PFSK-1 (cell line): ENCODE measurements around the gene GRM1.

Source experiments
- FOXP2 ChIP-seq: optimal IDR thresholded peaks from 2 replicates; pipeline ENCODE3; 2011; ENCODE audit warnings: borderline replicate concordance, control low read depth, inconsistent platforms; ENCODE audit not compliant: insufficient read depth; ENCODE audit errors: extremely low read length, extremely low read depth
- POLR2AphosphoS5 ChIP-seq: IDR thresholded peaks from 2 replicates; pipeline ENCODE4 v1.6.1; 2012; ENCODE audit warnings: low read depth, mild to moderate bottlenecking, control low read depth, low read length, moderate library complexity
- REST ChIP-seq, 2 experiments: IDR thresholded peaks; 2 replicates each; pipeline versions ENCODE4 v1.6.1 to v1.8.0; 2011 to 2012; ENCODE audit warnings: low read depth in 2 of 2, low read length in 2 of 2, control low read depth in 1 of 2, inconsistent platforms in 1 of 2, mild to moderate bottlenecking in 1 of 2, moderate library complexity in 1 of 2; ENCODE audit not compliant: insufficient read depth in 1 of 2
- SIN3A ChIP-seq: IDR thresholded peaks from 2 replicates; pipeline ENCODE4 v1.6.1; 2012; ENCODE audit warnings: mild to moderate bottlenecking, low read length, moderate library complexity, borderline replicate concordance; ENCODE audit not compliant: insufficient read depth
- TAF1 ChIP-seq: IDR thresholded peaks from 2 replicates; pipeline ENCODE4 v1.6.1; 2012; ENCODE audit warnings: low read length, control low read depth, borderline replicate concordance; ENCODE audit not compliant: insufficient read depth

Gene GRM1

GRCh38 chr6:146445233-146445632 is 416.4 kb downstream of the GRM1 start:
- TF ChIP-seq FOXP2 (no peak), POLR2AphosphoS5 (no peak), REST (IDR thresholded peaks at IDR 0.05; ENCODE audit: insufficient read depth in 1 of 2, low read depth in 2 of 2, low read length in 2 of 2) (no peak), SIN3A (no peak), TAF1 (no peak)

GRCh38 chr6:146456886-146457285 is 428.0 kb downstream of the GRM1 start:
- TF ChIP-seq SIN3A (no peak), TAF1 (no peak), REST (IDR thresholded peaks at IDR 0.05; ENCODE audit: insufficient read depth in 1 of 2, low read depth in 2 of 2, low read length in 2 of 2) (no peak), FOXP2 (no peak), POLR2AphosphoS5 (no peak)

GRCh38 chr6:146460941-146461340 is 432.1 kb downstream of the GRM1 start:
- TF ChIP-seq FOXP2 (no peak), POLR2AphosphoS5 (no peak), SIN3A (no peak), TAF1 (no peak), REST (IDR thresholded peaks at IDR 0.05; ENCODE audit: insufficient read depth in 1 of 2, low read depth in 2 of 2, low read length in 2 of 2) (no peak)

GRCh38 chr6:146470091-146470770 is 441.4 kb downstream of the GRM1 start:
- TF ChIP-seq POLR2AphosphoS5 (no peak), FOXP2 (no peak), SIN3A (no peak), REST (IDR thresholded peaks at IDR 0.05; ENCODE audit: insufficient read depth in 1 of 2, low read depth in 2 of 2, low read length in 2 of 2) (no peak), TAF1 (no peak)

- TF ChIP-seq POLR2AphosphoS5 = no peak
- no peak for TF ChIP-seq TAF1
- TF ChIP-seq REST (IDR thresholded peaks at IDR 0.05; ENCODE audit: insufficient read depth in 1 of 2, low read depth in 2 of 2, low read length in 2 of 2) = no peak
- TF ChIP-seq FOXP2 = no peak
- no peak for TF ChIP-seq SIN3A
These were observed 444.1 kb downstream of the GRM1 start for GRCh38 chr6:146472918-146473317.
